ENCODE measurements around the gene NINJ2.
A peak's percentile ranks its signal among the peaks of the same experiment; 100 is the strongest.
"Not testable (repeated sequence)": the region's sequence is repeated elsewhere in the genome, so short reads cannot be mapped to it uniquely, and the experiment has no call there.

Gene NINJ2

DNA sequence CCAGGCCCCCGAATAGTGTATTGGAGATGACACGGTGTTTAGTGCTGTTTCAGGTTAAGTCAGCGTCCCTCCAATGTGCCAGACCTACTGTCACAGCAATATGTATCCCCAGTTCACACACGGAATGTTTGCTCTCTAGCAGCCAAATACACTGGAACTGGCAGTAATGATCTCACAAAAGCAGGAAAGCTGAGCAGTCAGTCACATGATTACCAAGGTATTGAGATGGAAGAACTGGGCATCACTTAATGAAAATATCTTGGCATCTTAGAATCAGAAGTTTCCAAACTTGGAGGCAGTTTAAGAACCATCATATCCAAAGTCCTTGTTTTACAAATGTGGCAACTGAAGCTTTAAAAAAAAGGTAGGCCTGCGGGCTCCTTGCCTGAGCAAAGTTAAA, 23.3 kb downstream of the NINJ2 start:
- no peak for DNase-seq

DNA sequence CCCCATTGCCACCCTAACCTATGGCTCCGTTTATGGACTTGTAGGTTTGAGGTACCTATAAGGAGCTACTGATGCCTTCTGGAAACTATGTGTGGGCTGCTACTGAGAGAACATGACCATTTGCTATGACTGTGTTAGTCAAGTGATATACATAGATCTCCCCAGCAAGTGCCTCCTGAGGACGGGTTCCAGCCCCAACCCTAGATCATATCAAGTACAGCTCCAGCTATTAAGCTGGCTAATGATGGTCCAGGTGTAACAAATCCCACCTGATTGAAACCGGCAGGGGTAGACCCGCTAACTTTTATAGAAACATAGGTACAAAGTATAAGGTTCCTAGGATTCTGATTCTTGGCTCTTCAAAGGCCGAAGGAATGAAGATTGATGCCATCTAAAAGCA, 23.7 kb downstream of the NINJ2 start:
- DNase-seq: peak in 1 of 3 donors; percentile 32

GRCh38 chr12:638953-639557, 24.2 kb downstream of the NINJ2 start:
- DNase-seq: peak; percentile 46 to 63 (median 57)

DNA sequence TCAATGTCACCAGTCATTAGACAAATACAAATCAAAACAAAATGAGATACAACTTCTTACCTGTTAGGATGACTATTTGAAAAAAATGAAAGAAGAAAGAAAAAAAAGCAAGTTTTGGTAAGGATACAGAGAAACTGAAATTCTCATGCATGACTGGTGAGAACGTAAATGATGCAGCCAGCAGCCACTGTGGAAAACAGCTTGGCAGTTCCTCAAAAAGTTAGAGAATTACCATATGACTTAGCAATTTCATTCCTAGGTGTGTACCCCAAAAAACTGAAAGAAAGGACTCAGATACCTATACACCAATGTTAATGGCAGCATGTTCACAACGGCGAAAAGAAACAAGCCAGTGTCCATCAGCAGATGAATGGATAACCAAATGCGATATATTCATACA, 26.6 kb downstream of the NINJ2 start:
- peak in 2 of 3 donors; percentile 42 to 46 for DNase-seq

- no peak for DNase-seq
These were observed 29.5 kb downstream of the NINJ2 start for GRCh38 chr12:633731-634130.

GRCh38 chr12:632102-632696, 31.0 kb downstream of the NINJ2 start:
- peak; percentile 63 to 83 (median 72) for DNase-seq

DNA sequence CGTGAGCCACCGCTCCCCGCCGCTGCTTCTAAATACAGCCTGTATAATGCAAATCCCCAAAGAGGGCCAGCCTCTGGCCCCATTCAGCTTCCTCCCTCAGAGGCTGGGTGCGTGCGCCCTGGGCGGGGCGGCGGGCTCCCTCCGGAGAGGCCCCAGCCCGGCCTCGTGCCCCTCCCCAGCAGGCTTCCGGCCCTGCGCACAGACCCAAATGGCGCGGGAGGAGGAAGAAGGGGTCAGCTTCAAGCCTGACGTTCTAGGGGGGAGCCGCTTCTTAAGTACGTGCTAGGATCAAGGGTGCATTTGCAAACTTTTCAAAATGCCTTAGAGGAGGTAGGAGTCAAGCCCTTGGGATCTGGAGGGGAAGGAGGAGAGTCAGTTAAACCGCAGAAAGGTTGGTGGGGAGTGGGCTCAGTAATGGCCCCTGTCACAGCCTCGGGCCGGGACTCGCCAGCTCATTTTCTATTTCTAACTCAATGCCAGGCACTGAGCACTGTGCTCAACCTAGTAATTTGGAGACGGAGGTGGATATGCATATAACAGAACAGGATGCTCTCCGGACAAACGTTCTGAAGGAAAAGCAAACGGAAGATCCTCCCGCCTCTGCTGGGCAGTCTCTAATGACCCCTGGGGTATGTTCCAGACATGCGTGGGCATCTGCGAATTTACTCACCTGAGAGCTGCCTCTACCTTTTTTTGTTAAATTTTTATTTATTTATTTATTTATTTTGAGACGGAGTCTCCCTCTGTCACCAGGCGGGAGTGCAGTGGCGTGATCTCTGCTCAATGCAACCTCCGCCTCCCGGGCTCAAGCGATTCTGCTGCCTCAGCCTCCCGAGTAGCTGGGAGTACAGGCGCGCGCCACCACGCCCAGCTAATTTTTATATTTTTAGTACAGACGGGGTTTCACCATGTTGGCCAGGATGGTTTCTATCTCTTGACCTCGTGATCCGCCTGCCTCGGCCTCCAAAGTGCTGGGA, 32.3 kb downstream of the NINJ2 start:
- peak in 2 of 3 donors; percentile 58 to 88 for DNase-seq

- DNase-seq: not testable (repeated sequence)
These were observed 34.5 kb downstream of the NINJ2 start for GRCh38 chr12:628742-629078.

GRCh38 chr12:627863-628741, 35.1 kb downstream of the NINJ2 start:
- no peak for DNase-seq

DNA sequence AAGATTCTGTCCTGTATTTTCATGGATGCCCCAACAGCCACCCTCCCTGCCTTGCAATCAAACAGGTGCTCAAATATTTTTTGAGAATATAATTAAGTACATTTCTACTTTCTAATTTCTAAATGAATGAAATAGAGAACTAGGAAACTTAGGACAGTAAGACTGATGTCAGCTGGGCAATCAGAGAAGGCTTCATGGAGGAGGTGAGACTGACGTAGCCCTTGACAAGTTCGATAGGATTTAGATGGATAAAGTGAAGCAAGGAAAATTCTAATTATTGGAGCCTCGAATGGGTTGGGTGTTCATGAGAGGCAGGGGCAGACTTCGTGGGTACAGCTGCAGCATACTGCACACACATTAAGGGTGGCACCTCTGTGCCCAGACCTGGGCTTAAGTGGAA, 36.0 kb downstream of the NINJ2 start:
- DNase-seq: no peak

DNA sequence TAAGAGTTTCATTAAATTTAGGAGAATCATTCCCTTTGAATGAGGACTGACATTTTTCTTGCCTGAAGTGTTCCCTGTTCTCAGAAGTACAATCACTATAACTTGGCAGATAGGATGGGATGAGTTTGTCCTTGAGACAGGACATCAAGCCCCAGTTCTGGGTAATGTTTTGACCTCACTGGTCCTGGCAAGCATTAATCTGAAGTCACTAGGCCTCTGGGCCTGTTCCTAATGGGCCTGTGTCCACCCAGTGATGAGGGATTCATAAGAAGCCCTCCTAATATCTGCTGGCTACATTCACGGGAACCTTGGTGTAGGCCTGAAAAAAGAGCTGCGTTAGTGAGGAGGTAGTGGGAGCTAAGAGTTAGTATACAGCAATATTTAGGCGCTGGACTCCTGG, 37.2 kb downstream of the NINJ2 start:
- DNase-seq: no peak

GRCh38 chr12:623865-624372, 39.3 kb downstream of the NINJ2 start:
- no peak for DNase-seq

- no peak for DNase-seq
These were observed 39.9 kb downstream of the NINJ2 start for GRCh38 chr12:623172-623864.

DNA sequence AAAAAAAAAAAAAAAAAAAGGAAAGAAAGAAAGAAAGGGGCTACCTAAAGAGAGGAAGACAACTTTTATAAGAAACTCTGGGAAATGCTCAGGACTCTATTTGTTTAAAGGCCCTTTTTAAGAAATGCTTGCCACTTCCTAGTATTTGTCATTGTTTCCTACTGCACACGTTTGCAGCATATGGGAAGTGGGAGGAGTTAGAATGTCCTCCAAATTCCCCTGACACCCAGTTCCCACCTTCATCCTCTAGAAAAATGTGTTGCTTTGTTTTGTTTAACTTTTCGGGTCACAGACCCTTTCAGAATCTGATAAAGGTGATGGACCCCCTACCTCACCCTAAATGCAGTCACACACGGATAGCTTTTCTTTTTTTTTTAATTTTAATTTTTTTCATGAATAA, 40.8 kb downstream of the NINJ2 start:
- DNase-seq: peak; percentile 72 to 85 (median 83)

DNA sequence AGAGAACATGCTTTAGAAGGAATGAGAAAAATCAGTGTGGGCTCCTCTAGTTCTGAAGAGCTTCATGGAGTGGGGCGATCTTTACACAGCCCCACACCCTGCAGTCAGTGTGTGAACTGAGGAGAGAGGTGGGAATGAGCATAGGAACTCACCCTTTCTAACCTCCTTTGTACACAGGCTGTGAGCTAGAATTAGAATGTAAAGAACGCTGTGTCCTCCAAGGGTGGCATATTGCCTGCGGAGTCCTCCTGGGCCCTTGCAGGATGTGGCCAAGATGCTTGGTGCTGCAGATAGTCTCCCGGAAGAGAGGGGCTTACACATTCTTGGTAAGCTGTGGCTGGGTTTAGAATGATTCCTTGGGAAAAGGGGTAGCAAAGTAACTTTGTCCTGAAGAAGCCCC, 43.9 kb downstream of the NINJ2 start:
- DNase-seq: no peak

GRCh38 chr12:618605-619004, 44.6 kb downstream of the NINJ2 start:
- no peak for DNase-seq

DNA sequence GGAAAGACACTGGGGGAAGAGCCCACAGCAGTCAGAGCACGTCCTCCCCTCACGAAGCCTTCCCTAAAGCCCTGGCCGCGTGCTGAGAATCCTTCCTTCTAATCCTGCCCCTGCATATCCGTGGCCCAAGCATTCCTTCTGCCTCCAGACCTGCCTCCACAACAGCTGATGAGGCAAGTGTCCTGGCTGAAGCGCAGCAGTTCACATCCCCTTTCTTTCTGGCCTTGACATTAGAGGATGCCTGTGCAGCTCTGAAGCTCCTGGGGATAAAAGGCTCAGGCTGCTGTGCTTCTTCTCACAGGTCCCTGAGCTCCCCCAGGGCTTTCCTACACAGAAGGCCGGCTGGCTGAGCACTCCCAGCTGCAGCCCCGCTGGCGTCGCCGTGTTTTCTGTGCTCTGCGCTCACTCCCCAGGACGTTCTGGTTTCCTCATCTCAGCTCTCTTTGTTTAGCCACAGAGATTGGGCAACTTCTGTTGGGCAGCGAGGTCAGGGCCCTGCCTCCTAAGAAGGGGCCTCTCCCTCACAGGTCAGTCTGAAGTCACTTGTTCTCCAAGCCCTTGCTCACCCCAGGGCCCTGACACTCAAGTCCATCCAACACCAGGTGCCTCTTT, 45.8 kb downstream of the NINJ2 start:
- DNase-seq: peak; percentile 76 to 89 (median 79)

- DNase-seq: peak; percentile 78 to 88 (median 84)
These were observed 47.6 kb downstream of the NINJ2 start for GRCh38 chr12:615620-616019.

DNA sequence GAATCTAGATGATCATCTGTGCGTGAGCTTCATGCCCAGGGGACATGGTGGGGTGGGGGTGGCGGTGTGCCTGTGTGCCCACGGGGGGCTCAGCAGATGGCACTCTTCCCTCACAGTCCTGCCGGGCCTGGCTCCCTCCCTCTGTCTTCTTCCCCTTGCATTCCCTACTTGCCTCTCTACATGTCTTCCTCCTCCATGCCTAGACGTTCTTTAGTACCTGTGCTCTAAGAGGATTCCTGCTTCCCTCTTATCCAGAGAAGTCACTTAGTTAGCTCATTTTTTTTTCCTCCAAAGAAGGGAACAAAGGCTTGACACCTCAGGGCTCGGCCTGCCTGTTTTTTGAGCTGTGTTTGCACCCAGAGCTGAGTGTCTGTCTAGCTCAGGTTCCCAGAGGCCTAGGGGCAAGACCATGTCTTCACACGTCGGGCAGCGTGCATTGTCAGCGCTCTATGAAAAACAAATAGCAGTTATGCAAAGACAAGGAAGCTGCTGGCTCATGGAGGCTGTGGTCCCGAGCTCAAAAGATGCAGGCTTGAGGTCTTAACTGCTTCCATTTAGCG, 48.8 kb downstream of the NINJ2 start:
- peak; percentile 42 to 70 (median 53) for DNase-seq

GRCh38 chr12:613996-614395, 49.2 kb downstream of the NINJ2 start:
- DNase-seq: no peak

- DNase-seq: no peak
These were observed 50.4 kb downstream of the NINJ2 start for GRCh38 chr12:612886-613285.
